Activated CD4-positive, alpha-beta T cell treated with anti-CD3 and anti-CD28 coated beads, Interleukin-2, Interleukin-6, amounts not matched to agents 100 ng/mL and 50 ng/mL, durations not matched to agents 16 hours and 8 hours (primary cell): ENCODE results near the gene RABGAP1.
A peak's percentile ranks its signal among the peaks of the same experiment; 100 is the strongest.

Experiments used
- DNase-seq: peaks from one replicate; pipeline ENCODE4 v3.0.0-alpha.2; 2020

The RABGAP1 gene

GRCh38 chr9:122946461-122947005 is 5.7 kb downstream of the RABGAP1 start:
- DNase-seq: no peak

GRCh38 chr9:122948313-122948712 is 7.5 kb downstream of the RABGAP1 start:
- peak; percentile 57 for DNase-seq

GRCh38 chr9:122949696-122950095 is 8.9 kb downstream of the RABGAP1 start:
- no peak for DNase-seq

GRCh38 chr9:122950263-122950662 is 9.4 kb downstream of the RABGAP1 start:
- no peak for DNase-seq

- no peak for DNase-seq
Observed at GRCh38 chr9:122951056-122951455, 10.2 kb downstream of the RABGAP1 start.

GRCh38 chr9:122954253-122954691 is 13.5 kb downstream of the RABGAP1 start:
- no peak for DNase-seq

- DNase-seq: no peak
Observed at GRCh38 chr9:122955961-122956360, 15.1 kb downstream of the RABGAP1 start.

GRCh38 chr9:122961139-122961538 is 20.3 kb downstream of the RABGAP1 start:
- no peak for DNase-seq

- no peak for DNase-seq
Observed at GRCh38 chr9:122975196-122975595, 34.4 kb downstream of the RABGAP1 start.

GRCh38 chr9:122978601-122979000 is 37.8 kb downstream of the RABGAP1 start:
- DNase-seq: no peak

GRCh38 chr9:122986010-122986409 is 45.2 kb downstream of the RABGAP1 start:
- DNase-seq: no peak

- DNase-seq: no peak
Observed at GRCh38 chr9:122988141-122988540, 47.3 kb downstream of the RABGAP1 start.

- DNase-seq: peak; percentile 45
Observed at GRCh38 chr9:122988920-122989621, 48.3 kb downstream of the RABGAP1 start.

GRCh38 chr9:122991370-122991830 is 50.6 kb downstream of the RABGAP1 start:
- peak; percentile 53 for DNase-seq

- DNase-seq: no peak
Observed at GRCh38 chr9:122996586-122996985, 55.8 kb downstream of the RABGAP1 start.

- no peak for DNase-seq
Observed at GRCh38 chr9:122998448-122998847, 57.6 kb downstream of the RABGAP1 start.

GRCh38 chr9:123000371-123001068 is 59.7 kb downstream of the RABGAP1 start:
- no peak for DNase-seq

- no peak for DNase-seq
Observed at GRCh38 chr9:123002754-123003153, 61.9 kb downstream of the RABGAP1 start.

GRCh38 chr9:123003466-123003865 is 62.6 kb downstream of the RABGAP1 start:
- DNase-seq: no peak

GRCh38 chr9:123005964-123006363 is 65.1 kb downstream of the RABGAP1 start:
- DNase-seq: no peak

- DNase-seq: no peak
Observed at GRCh38 chr9:123007269-123007668, 66.4 kb downstream of the RABGAP1 start.

- no peak for DNase-seq
Observed at GRCh38 chr9:123008909-123009308, 68.1 kb downstream of the RABGAP1 start.

GRCh38 chr9:123011380-123011779 is 70.6 kb downstream of the RABGAP1 start:
- DNase-seq: no peak

- DNase-seq: no peak
Observed at GRCh38 chr9:123011878-123012528, 71.2 kb downstream of the RABGAP1 start.
